PC-3 (cell line): ENCODE results near the gene ENDOV. TPM values are rescaled to one million over a fixed set of nuclear protein-coding genes. Genes with fewer than 3 reads are reported as not detected.

ENCODE experiments used
- ATAC-seq: fragments of 200-7000 bp; cut with Tn5 transposase; 2 replicates; pipeline ENCODE4 v1.9.1; 2020; ENCODE audit warnings: mild to moderate bottlenecking, moderate library complexity
- BruUV-seq: library from RNA; stranded (reverse); fragments of 400-500 nt; replicated peaks from 2 replicates; lab custom pipeline; 2021; lab: Mats Ljungman, UMichigan
- CTCF ChIA-PET: fragments of 300-600 bp; sonication (Branson Sonifier 250); formaldehyde crosslinking; loops from one replicate; lab custom pipeline; 2022; ENCODE audit warnings: antibody characterized with exemption; lab: Charles Lee
- POLR2A ChIA-PET: fragments of 300-600 bp; sonication (Branson Sonifier 250); formaldehyde crosslinking; loops from one replicate; lab custom pipeline; 2022; ENCODE audit warnings: antibody characterized with exemption; ENCODE audit not compliant: unreplicated experiment; lab: Charles Lee
- DNase-seq: peaks from one replicate; pipeline ENCODE4 v3.0.0-alpha.2; 2015
- H2AFZ ChIP-seq: fragments of 300-600 bp; sonication (generic); 2 replicates; pipeline ENCODE4 v1.6.0; 2016; ENCODE audit warnings: antibody characterized with exemption, low read length
- H3F3A ChIP-seq: fragments of 300-600 bp; sonication (generic); one replicate; pipeline ENCODE4 v1.6.0; 2017; ENCODE audit warnings: antibody characterized with exemption, low read length, control low read depth, mild to moderate bottlenecking; ENCODE audit not compliant: unreplicated experiment
- H3K27ac ChIP-seq: fragments of 300-600 bp; sonication (generic); 2 replicates; pipeline ENCODE4 v1.5.1; 2016; ENCODE audit warnings: mild to moderate bottlenecking, low read length
- H3K27me3 ChIP-seq: fragments of 300-600 bp; sonication (generic); 2 replicates; pipeline ENCODE4 v1.6.1; 2016; ENCODE audit warnings: low read length, mixed read lengths
- H3K36me3 ChIP-seq: fragments of 300-600 bp; sonication (generic); 2 replicates; pipeline ENCODE4 v1.6.1; 2016; ENCODE audit warnings: low read depth, mixed run types, low read length, mixed read lengths
- H3K4me1 ChIP-seq: fragments of 300-600 bp; sonication (generic); 2 replicates; pipeline ENCODE4 v1.5.1; 2016; ENCODE audit warnings: low read length; ENCODE audit not compliant: insufficient read depth
- H3K4me2 ChIP-seq: fragments of 300-600 bp; sonication (generic); 2 replicates; pipeline ENCODE4 v1.6.0; 2016; ENCODE audit warnings: low read length
- H3K4me3 ChIP-seq: fragments of 300-600 bp; sonication (generic); 2 replicates; pipeline ENCODE4 v1.5.1; 2016; ENCODE audit warnings: mild to moderate bottlenecking, low read length, mixed read lengths
- H3K79me2 ChIP-seq: fragments of 300-600 bp; sonication (generic); 2 replicates; pipeline ENCODE4 v1.6.1; 2017; ENCODE audit warnings: low read length, mixed read lengths
- H3K9ac ChIP-seq: fragments of 300-600 bp; sonication (generic); 2 replicates; pipeline ENCODE4 v1.6.0; 2016; ENCODE audit warnings: mild to moderate bottlenecking, low read length
- H3K9me2 ChIP-seq: fragments of 300-600 bp; sonication (generic); replicated peaks from 2 replicates; pipeline ENCODE4 v1.6.1; 2016; ENCODE audit warnings: mixed run types, low read length, mixed read lengths
- H3K9me3 ChIP-seq: fragments of 300-600 bp; sonication (generic); 2 replicates; pipeline ENCODE4 v1.6.1; 2016; ENCODE audit warnings: low read length, mixed read lengths
- H4K20me1 ChIP-seq: fragments of 300-600 bp; sonication (generic); 2 replicates; pipeline ENCODE4 v1.6.1; 2016; ENCODE audit warnings: low read length, mixed read lengths
- CTCF ChIP-seq: fragments of 300-600 bp; sonication (generic); conservative IDR thresholded peaks from 2 replicates; pipeline ENCODE4 v1.5.1; 2017; ENCODE audit warnings: antibody characterized with exemption, low read depth, mild to moderate bottlenecking, low read length
- EZH2 ChIP-seq: fragments of 300-600 bp; sonication (generic); IDR thresholded peaks from one replicate; pipeline ENCODE4 v1.6.1; 2017; ENCODE audit warnings: antibody characterized with exemption, mild to moderate bottlenecking, low read length; ENCODE audit not compliant: unreplicated experiment
- EZH2phosphoT487 ChIP-seq: fragments of 300-600 bp; sonication (generic); IDR thresholded peaks from 2 replicates; pipeline ENCODE4 v1.6.1; 2018; ENCODE audit warnings: mild to moderate bottlenecking, antibody characterized with exemption, low read length, borderline replicate concordance
- intact Hi-C: fragments of 100-400 bp; cut with micrococcal nuclease; formaldehyde crosslinking; loops from 2 replicates; pipeline ENCODE4 v1.9.0; 2023
- total RNA-seq: library from RNA; depleted of rRNA; stranded (reverse); fragments of >200 nt; gene quantifications from 2 replicates; pipeline ENCODE4 v1.2.3, GENCODE V29; 2014

Gene ENDOV
- total RNA-seq, 1 experiment from 2014 or later: 57.9 TPM

- POLR2A ChIA-PET: no interaction called here
- H3K4me1 ChIP-seq: no peaks in the 10 kb centered on the region
- TF ChIP-seq CTCF (no peak), EZH2phosphoT487 (no peak), EZH2 (no peak)
These were observed 37.2 kb upstream of the ENDOV start for GRCh38 chr17:80377798-80378197.

GRCh38 chr17:80379348-80379747, 35.6 kb upstream of the ENDOV start:
- no peak overlapping the region for H3K4me2 ChIP-seq
- H3K27ac ChIP-seq: no peak overlapping the region
- intact Hi-C loops: no loop called here
- TF ChIP-seq EZH2phosphoT487: no peak
- TF ChIP-seq EZH2: no peak
- TF ChIP-seq CTCF: no peak
- H3F3A ChIP-seq: no peaks in the 10 kb centered on the region
- H3K4me1 ChIP-seq: no peaks in the 10 kb centered on the region
- CTCF ChIA-PET: no interaction called here
- no peaks in the 10 kb centered on the region for H3K79me2 ChIP-seq
- POLR2A ChIA-PET: no interaction called here
- H3K27me3 ChIP-seq: no peaks in the 10 kb centered on the region
- H3K36me3 ChIP-seq: peaks cover 75% of the 10 kb centered on the region
- no peak overlapping the region for H3K9ac ChIP-seq
- H3K4me3 ChIP-seq: no peak overlapping the region
- H3K9me2 ChIP-seq: no peaks in the 10 kb centered on the region
- ATAC-seq: no peak
- no TSS peak for BruUV-seq
- H4K20me1 ChIP-seq: no peaks in the 10 kb centered on the region
- H2AFZ ChIP-seq: no peak overlapping the region
- no peaks in the 10 kb centered on the region for H3K9me3 ChIP-seq
- DNase-seq: no peak

More at GRCh38 chr17:80377798-80378197, 37.2 kb upstream of the ENDOV start:
- Histone ChIP-seq H3K4me2 (no peak overlapping the region), H3K9ac (no peak overlapping the region), H3K36me3 (peaks cover 69% of the 10 kb centered on the region), H3F3A (no peaks in the 10 kb centered on the region), H3K27ac (no peak overlapping the region), H3K9me3 (no peaks in the 10 kb centered on the region), H2AFZ (no peak overlapping the region), H3K9me2 (no peaks in the 10 kb centered on the region), H4K20me1 (no peaks in the 10 kb centered on the region), H3K4me3 (no peak overlapping the region), H3K79me2 (no peaks in the 10 kb centered on the region), H3K27me3 (no peaks in the 10 kb centered on the region)
- intact Hi-C loops: no loop called here
- CTCF ChIA-PET: no interaction called here
- ATAC-seq (no peak), DNase-seq (no peak)
- no TSS peak for BruUV-seq

GRCh38 chr17:80380068-80380467, 34.9 kb upstream of the ENDOV start:
- Histone ChIP-seq H3K4me3 (no peak overlapping the region), H2AFZ (no peak overlapping the region), H3K9me3 (no peaks in the 10 kb centered on the region), H3K4me1 (no peaks in the 10 kb centered on the region), H3K36me3 (peaks cover 75% of the 10 kb centered on the region), H4K20me1 (no peaks in the 10 kb centered on the region), H3K9ac (no peak overlapping the region), H3K27ac (no peak overlapping the region), H3K27me3 (no peaks in the 10 kb centered on the region), H3K79me2 (no peaks in the 10 kb centered on the region), H3F3A (no peaks in the 10 kb centered on the region), H3K4me2 (no peak overlapping the region), H3K9me2 (no peaks in the 10 kb centered on the region)
- ChIA-PET CTCF (no interaction called here), POLR2A (no interaction called here)
- no peak for TF ChIP-seq EZH2phosphoT487
- DNase-seq: no peak
- BruUV-seq: no TSS peak
- ATAC-seq: no peak
- intact Hi-C loops: no loop called here
